Endothelial cell of umbilical vein (primary cell): Measurements from ENCODE around the gene DSCAML1. TPM values are rescaled to one million over a fixed set of nuclear protein-coding genes. Genes with fewer than 3 reads are reported as not detected.

Experiments
- BruUV-seq: library from RNA; stranded (reverse); fragments of 400-500 nt; replicated peaks from 2 replicates; lab custom pipeline; 2021; lab: Mats Ljungman, UMichigan
- CTCF ChIA-PET: fragments of 300-600, 350-600 bp; sonication (Branson Sonifier 250); formaldehyde crosslinking; loops from one replicate; lab custom pipeline; 2021; ENCODE audit warnings: antibody characterized with exemption, inconsistent platforms; lab: Charles Lee
- POLR2A ChIA-PET: fragments of 300-600, 350-600 bp; sonication (Branson Sonifier 250); formaldehyde crosslinking; loops from one replicate; lab custom pipeline; 2021; ENCODE audit warnings: antibody characterized with exemption, inconsistent platforms; lab: Charles Lee
- DNase-seq: peaks from one replicate; pipeline ENCODE4 v3.0.0-alpha.2; 2011; ENCODE audit warnings: low read depth, low spot score
- FAIRE-seq: peaks from 2 replicates; lab custom pipeline; 2011; peaks lifted over from hg19 to GRCh38; lab: Jason Lieb, UNC
- H2AFZ ChIP-seq: 2 replicates; pipeline ENCODE4 v1.6.0; 2012; ENCODE audit warnings: low read depth, low read length, control low read depth, inconsistent platforms
- H3K27ac ChIP-seq: 2 replicates; pipeline ENCODE4 v1.5.1; 2011; ENCODE audit warnings: low read depth, mild to moderate bottlenecking, control low read depth, low read length, moderate library complexity; ENCODE audit not compliant: insufficient read depth
- H3K27me3 ChIP-seq, 2 experiments: 2 replicates each; pipeline versions ENCODE4 v1.6.0 to v1.6.1; 2011; ENCODE audit warnings: low read length in 2 of 2, mixed read lengths in 1 of 2; ENCODE audit not compliant: control insufficient read depth in 2 of 2, insufficient read depth in 2 of 2
- H3K36me3 ChIP-seq, 2 experiments: 2 replicates in 1 of 2; 3 replicates in 1 of 2; pipeline ENCODE4 v1.5.1; 2011; ENCODE audit warnings: low read length in 2 of 2, mild to moderate bottlenecking in 1 of 2, moderate library complexity in 1 of 2; ENCODE audit not compliant: control insufficient read depth in 2 of 2, insufficient read depth in 2 of 2; ENCODE audit errors: extremely low read depth in 1 of 2
- H3K4me1 ChIP-seq: 3 replicates; pipeline ENCODE4 v1.5.1; 2011; ENCODE audit warnings: mild to moderate bottlenecking, low read length; ENCODE audit not compliant: control insufficient read depth, insufficient read depth; ENCODE audit errors: extremely low read depth
- H3K4me2 ChIP-seq: 2 replicates; pipeline ENCODE4 v1.6.1; 2011; ENCODE audit warnings: low read length, control low read depth, mixed read lengths; ENCODE audit not compliant: insufficient read depth
- H3K4me3 ChIP-seq, 3 experiments: fragments of 200-600 bp in 1 of 3; sonication (generic), shearing (Covaris generic) in 1 of 3; replicated peaks in 1 of 3; 2 replicates each; pipeline ENCODE4 v1.5.1; 2011 to 2016; ENCODE audit warnings: control low read depth in 3 of 3, low read length in 3 of 3, mild to moderate bottlenecking in 2 of 3, inconsistent platforms in 1 of 3, low read depth in 1 of 3, moderate library complexity in 1 of 3; ENCODE audit not compliant: insufficient read depth in 1 of 3
- H3K79me2 ChIP-seq: 2 replicates; pipeline ENCODE4 v1.6.0; 2012; ENCODE audit warnings: low read length, inconsistent platforms; ENCODE audit not compliant: control insufficient read depth, insufficient read depth
- H3K9ac ChIP-seq: replicated peaks from 2 replicates; pipeline ENCODE3; 2011; ENCODE audit warnings: low read length, control low read depth; ENCODE audit not compliant: insufficient read depth; ENCODE audit errors: extremely low read depth
- H3K9me1 ChIP-seq: replicated peaks from 3 replicates; pipeline ENCODE4 v1.6.0; 2011; ENCODE audit warnings: mild to moderate bottlenecking, low read length; ENCODE audit not compliant: control insufficient read depth, insufficient read depth; ENCODE audit errors: extremely low read depth
- H3K9me3 ChIP-seq: replicated peaks from 2 replicates; pipeline ENCODE4 v1.5.1; 2012; ENCODE audit warnings: low read length, inconsistent platforms; ENCODE audit not compliant: control insufficient read depth, insufficient read depth
- H4K20me1 ChIP-seq: replicated peaks from 2 replicates; pipeline ENCODE3; 2011; ENCODE audit warnings: mild to moderate bottlenecking, low read length; ENCODE audit not compliant: control insufficient read depth, insufficient read depth; ENCODE audit errors: extremely low read depth
- EZH2 ChIP-seq: IDR thresholded peaks from 2 replicates; pipeline ENCODE4 v1.6.1; 2012; ENCODE audit warnings: borderline replicate concordance, low read depth, mild to moderate bottlenecking, moderate library complexity, low read length, inconsistent platforms; ENCODE audit not compliant: severe bottlenecking
- JUN ChIP-seq: IDR thresholded peaks from 2 replicates; pipeline ENCODE4 v1.6.1; 2011; ENCODE audit warnings: borderline replicate concordance, low read depth; ENCODE audit not compliant: insufficient read length, insufficient read depth
- MAX ChIP-seq: IDR thresholded peaks from 2 replicates; pipeline ENCODE4 v1.6.1; 2011; ENCODE audit not compliant: insufficient read depth, insufficient read length
- MYC ChIP-seq: IDR thresholded peaks from one replicate; pipeline ENCODE4 v1.6.1; 2011; ENCODE audit warnings: mild to moderate bottlenecking, low read depth, low read length
- dilution Hi-C: fragments of 300-500 bp; cut with MboI; formaldehyde crosslinking; loops from one replicate; pipeline ENCODE4 v1.15.0; 2019; ENCODE audit warnings: low sequenced_read_pairs; ENCODE audit not compliant: extremely low pct_ligation_motif_present
- intact Hi-C: fragments of 100-400 bp; cut with micrococcal nuclease; formaldehyde crosslinking; loops from one replicate; pipeline ENCODE4 v1.10.0; 2022
- polyA plus RNA-seq, 4 experiments: library from polyadenylated mRNA; depleted of rRNA in 3 of 4; stranded (reverse) in 3 of 4; unstranded in 1 of 4; fragments of >200 nt; gene quantifications; 2 replicates each; pipeline versions ENCODE4 v1.2.1 to v1.2.3, GENCODE V29; 2011 to 2012; ENCODE audit warnings: missing spikeins in 1 of 4
- total RNA-seq: library from RNA; stranded (reverse); gene quantifications from 2 replicates; pipeline ENCODE4 v1.2.3, GENCODE V29; 2021

Gene DSCAML1
- total and polyA plus RNA-seq, 2 donors (not counting 3 experiments of a cell fraction or from before 2014, with no cell fraction given) = not detected

DNA sequence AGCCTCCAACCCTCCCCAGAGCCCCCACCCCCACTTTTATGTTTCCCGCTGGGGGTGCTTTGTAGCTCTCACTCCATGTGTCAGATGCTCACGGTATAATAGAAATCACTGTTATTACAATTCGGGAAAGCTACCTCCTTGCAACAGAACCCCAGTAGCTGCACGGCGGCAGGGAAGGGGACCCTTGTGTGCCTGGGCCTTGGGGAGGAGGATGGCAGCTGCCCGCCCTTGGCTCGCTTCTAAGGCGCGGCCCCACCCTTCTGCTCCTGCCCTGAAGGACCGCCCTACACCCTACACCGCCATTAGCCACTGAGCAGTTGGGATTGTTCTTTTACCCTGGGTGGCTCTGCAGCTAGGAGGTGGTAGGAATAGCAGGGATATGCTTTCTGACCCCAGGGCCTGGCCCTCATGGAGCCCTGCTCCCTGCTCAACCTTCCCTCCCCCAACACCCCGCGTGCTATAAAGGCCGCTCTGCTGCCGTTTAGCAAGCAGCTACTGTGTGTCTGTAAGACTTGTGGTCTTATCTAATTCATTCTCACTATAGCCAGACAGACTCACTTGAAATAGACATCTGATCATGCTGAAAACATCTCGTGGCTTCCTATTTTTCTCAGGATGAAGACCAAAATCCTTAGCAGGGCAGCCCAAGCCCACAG is 249.7 kb downstream of the DSCAML1 start:
- no peak overlapping the region for H2AFZ ChIP-seq
- no peaks in the 10 kb centered on the region for H3K79me2 ChIP-seq
- BruUV-seq = no TSS peak
- intact Hi-C loops (no loop called here), dilution Hi-C loops (no loop called here)
- FAIRE-seq = no peak
- ChIA-PET CTCF (no interaction called here), POLR2A (no interaction called here)
- no peaks in the 10 kb centered on the region for H3K4me1 ChIP-seq
- TF ChIP-seq MYC (no peak), EZH2 (no peak)
- no peaks in the 10 kb centered on the region for H3K36me3 ChIP-seq
- H4K20me1 ChIP-seq = no peaks in the 10 kb centered on the region
- H3K27ac ChIP-seq = no peak overlapping the region
- H3K9me1 ChIP-seq = no peaks in the 10 kb centered on the region
- H3K9me3 ChIP-seq = no peaks in the 10 kb centered on the region
- H3K27me3 ChIP-seq = no peaks in the 10 kb centered on the region
- H3K9ac ChIP-seq = no peak overlapping the region
- H3K4me3 ChIP-seq = no peak overlapping the region
- no peak for DNase-seq
- H3K4me2 ChIP-seq = no peak overlapping the region

DNA sequence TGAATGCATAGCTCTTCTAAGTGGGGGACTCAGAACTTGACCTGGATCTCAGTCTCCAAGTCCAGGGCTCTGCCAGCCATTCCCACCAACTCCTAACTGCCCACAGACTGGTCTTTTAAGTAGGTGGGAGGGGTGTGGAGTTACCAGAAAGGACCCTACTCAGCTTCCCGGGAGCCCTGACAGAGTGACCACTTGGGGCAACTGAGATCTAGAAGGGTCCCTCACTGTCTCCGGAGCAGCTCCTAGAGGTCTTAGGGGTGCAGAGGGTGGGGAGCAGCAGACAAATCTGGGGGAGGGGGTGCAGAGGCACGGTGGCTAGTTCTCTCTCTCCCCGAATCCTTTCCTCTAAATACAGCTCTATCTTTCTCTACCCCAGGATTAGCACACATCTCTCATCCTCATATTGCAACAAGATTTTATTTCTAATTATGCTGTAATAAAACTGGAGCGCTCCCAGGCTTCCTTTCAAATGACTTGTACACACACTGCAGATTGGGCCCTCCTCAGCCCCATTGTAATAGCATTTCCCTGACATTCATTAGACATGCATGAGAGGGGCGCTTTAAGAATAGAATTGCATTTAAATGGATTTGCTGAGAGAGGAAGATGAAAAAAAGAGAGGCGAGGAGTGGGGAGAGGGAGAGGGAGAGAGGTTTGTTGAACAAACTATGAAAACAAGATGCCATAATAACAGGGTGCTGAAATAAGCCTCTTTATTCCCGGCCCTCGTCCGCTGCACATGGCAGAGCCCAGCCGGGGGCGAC is 250.4 kb downstream of the DSCAML1 start:
- CTCF ChIA-PET = no interaction called here

More for the DNA sequence above, 250.4 kb downstream of the DSCAML1 start:
- no TSS peak for BruUV-seq
- H3K9me3 ChIP-seq = no peaks in the 10 kb centered on the region
- H3K36me3 ChIP-seq = no peaks in the 10 kb centered on the region
- DNase-seq = no peak
- H3K9ac ChIP-seq = no peak overlapping the region
- dilution Hi-C loops (no loop called here), intact Hi-C loops (no loop called here)
- H3K27me3 ChIP-seq = no peaks in the 10 kb centered on the region
- H3K4me1 ChIP-seq = no peaks in the 10 kb centered on the region
- H3K27ac ChIP-seq = no peak overlapping the region
- no peaks in the 10 kb centered on the region for H3K79me2 ChIP-seq
- no peak overlapping the region for H3K4me2 ChIP-seq
- TF ChIP-seq JUN (no peak), MAX (no peak)
- no peaks in the 10 kb centered on the region for H4K20me1 ChIP-seq
- POLR2A ChIA-PET = no interaction called here
- no peak for FAIRE-seq
- no peaks in the 10 kb centered on the region for H3K9me1 ChIP-seq
- no peak overlapping the region for H3K4me3 ChIP-seq
- H2AFZ ChIP-seq = no peak overlapping the region
